ENCODE measurements around the gene CLDN34. TPM values are rescaled to one million over a fixed set of nuclear protein-coding genes. Genes with fewer than 3 reads are reported as not detected.

CLDN34 gene
- total RNA-seq, 2 donors from 2014 or later = not detected

DNA sequence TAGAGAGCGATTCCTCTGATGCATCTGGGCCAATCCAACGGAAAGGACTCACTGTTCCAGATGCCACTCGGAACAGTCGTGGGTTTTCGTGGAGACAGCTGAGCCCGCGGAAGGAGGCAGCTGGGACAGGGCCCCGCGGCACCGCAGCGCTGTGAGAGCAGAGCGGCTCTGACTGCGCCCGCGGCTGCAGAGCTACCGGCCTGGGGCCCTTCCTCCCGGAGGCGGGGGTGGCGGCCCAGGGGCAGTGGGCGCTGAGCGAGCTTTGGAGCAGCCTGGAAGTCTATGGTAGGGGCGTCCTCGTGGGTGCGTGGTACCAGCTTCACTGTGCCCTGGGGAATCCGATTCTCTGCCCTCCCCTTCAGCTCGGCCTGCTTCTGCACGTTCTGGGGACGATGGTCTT, 24.9 kb downstream of the CLDN34 start:
- no peaks in the 10 kb centered on the region for H3K27me3 Mint-ChIP-seq
- no peak overlapping the region for H3K27ac Mint-ChIP-seq
- no peak for ATAC-seq

DNA sequence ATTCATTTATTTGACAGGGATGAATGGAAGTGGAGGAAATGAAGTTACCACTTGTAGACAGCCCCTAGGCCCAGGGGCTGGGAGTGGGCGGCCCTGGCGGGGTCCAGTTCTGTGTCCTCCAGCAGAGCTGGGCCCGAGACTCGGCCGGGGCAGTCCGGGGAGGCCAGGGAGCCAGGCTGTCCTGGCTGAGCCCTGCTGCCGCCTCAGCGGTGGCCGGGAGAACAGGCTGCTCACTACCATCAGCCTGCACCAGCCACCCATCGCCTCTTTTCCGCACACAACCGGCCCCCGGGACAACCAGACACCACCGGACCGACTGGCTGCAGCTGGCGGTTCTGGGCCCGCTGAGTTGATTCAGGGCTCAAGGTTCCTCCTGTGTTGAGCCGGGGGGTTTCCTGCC, 25.6 kb downstream of the CLDN34 start:
- Mint-ChIP-seq H3K27ac (no peak overlapping the region), H3K27me3 (no peaks in the 10 kb centered on the region), H3K36me3 (ENCODE audit: low read depth) (no peaks in the 10 kb centered on the region), H3K4me1 (peaks cover 4% of the 10 kb centered on the region), H3K4me3 (no peak overlapping the region)
- DNase-seq (no peak), ATAC-seq (no peak)
- no peaks in the 10 kb centered on the region for H3K9me3 ChIP-seq (ENCODE audit: control insufficient read depth, low read length, poor library complexity, severe bottlenecking)

More for the DNA sequence above, 24.9 kb downstream of the CLDN34 start:
- H3K9me3 ChIP-seq (ENCODE audit: control insufficient read depth, low read length, poor library complexity, severe bottlenecking) = no peaks in the 10 kb centered on the region
- Mint-ChIP-seq H3K4me1 (no peaks in the 10 kb centered on the region), H3K4me3 (no peak overlapping the region), H3K36me3 (ENCODE audit: low read depth) (no peaks in the 10 kb centered on the region)
- no peak for DNase-seq

DNA sequence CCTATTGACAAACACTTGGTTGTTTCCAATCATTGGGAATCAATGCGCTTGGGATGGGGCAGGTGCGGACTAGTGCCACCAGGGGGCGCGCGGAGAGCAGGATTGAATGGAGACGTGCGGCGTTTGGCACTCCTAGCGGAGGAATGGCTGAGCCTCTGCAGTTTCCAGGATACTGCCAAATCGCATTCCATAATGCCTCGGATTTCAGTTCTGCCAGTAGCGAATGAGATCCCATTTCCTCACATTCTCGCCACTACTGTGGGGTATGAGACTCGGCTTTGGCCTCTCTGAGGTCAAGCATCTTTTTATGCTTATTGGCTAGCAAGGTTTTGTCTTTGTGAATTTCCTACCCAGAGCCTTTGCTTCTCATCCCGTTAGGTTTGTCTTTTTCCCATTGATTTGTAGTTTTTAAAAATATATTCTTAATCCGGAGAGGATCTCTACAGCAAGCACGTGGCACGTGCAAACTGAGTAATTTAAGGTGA, 28.7 kb downstream of the CLDN34 start:
- H3K27ac Mint-ChIP-seq = no peak overlapping the region
- H3K27me3 Mint-ChIP-seq = no peaks in the 10 kb centered on the region
- H3K9me3 ChIP-seq (ENCODE audit: control insufficient read depth, low read length, poor library complexity, severe bottlenecking) = no peaks in the 10 kb centered on the region
- H3K4me1 Mint-ChIP-seq = peaks cover 4% of the 10 kb centered on the region
- no peaks in the 10 kb centered on the region for H3K36me3 Mint-ChIP-seq (ENCODE audit: low read depth)
- peak; percentile 85 for ATAC-seq
- H3K4me3 Mint-ChIP-seq = no peak overlapping the region
- peak; percentile 65 to 67 (median 66) for DNase-seq

DNA sequence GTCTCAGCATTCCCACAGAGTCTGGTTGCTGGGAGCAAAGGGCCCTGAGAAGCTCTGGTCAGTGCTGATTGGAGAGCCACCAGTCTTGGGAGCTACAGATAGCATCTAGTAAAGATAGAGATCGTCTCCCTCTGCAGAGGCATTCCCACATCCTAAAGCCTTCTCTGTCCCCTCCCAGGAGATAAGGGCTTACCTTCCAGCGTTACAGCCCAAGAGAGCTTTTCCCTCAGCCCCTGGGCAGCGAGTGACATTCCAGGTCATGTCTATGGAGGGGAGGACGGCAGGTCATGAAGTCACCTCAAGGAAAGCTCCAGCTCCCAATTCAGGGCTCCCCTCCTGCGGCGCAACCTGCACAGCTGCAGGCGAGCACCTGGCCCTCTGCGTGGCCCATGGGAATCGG, 29.9 kb downstream of the CLDN34 start:
- no peaks in the 10 kb centered on the region for H3K27me3 Mint-ChIP-seq
- ATAC-seq (no peak), DNase-seq (no peak)
- H3K4me1 Mint-ChIP-seq = peaks cover 4% of the 10 kb centered on the region
- no peak overlapping the region for H3K27ac Mint-ChIP-seq
- no peaks in the 10 kb centered on the region for H3K9me3 ChIP-seq (ENCODE audit: control insufficient read depth, low read length, poor library complexity, severe bottlenecking)
- no peak overlapping the region for H3K4me3 Mint-ChIP-seq
- no peaks in the 10 kb centered on the region for H3K36me3 Mint-ChIP-seq (ENCODE audit: low read depth)

DNA sequence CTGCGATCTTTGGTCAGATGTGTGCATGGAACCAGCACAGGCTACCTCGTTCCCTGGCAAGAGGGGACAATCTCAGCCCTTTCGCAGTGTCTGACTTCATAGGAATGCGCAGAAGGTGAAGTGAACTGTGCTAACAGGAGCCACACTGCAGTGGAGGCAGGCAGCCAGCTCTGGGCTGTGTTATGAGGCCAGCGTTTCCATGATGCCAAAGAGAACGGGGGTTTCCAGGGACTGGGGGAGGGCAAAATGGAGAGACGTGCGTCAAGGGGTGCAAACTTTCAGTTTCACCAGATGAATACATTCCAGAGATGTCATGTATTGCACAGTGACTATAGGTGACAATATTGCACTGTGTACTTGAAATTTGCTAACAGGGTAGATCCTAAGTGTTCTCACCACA, 30.4 kb downstream of the CLDN34 start:
- no peak for DNase-seq
- ATAC-seq = peak; percentile 68
- H3K27ac Mint-ChIP-seq = no peak overlapping the region
- H3K4me3 Mint-ChIP-seq = no peak overlapping the region
- H3K36me3 Mint-ChIP-seq (ENCODE audit: low read depth) = no peaks in the 10 kb centered on the region
- no peaks in the 10 kb centered on the region for H3K27me3 Mint-ChIP-seq
- peaks cover 4% of the 10 kb centered on the region for H3K4me1 Mint-ChIP-seq
- H3K9me3 ChIP-seq (ENCODE audit: control insufficient read depth, low read length, poor library complexity, severe bottlenecking) = no peaks in the 10 kb centered on the region

DNA sequence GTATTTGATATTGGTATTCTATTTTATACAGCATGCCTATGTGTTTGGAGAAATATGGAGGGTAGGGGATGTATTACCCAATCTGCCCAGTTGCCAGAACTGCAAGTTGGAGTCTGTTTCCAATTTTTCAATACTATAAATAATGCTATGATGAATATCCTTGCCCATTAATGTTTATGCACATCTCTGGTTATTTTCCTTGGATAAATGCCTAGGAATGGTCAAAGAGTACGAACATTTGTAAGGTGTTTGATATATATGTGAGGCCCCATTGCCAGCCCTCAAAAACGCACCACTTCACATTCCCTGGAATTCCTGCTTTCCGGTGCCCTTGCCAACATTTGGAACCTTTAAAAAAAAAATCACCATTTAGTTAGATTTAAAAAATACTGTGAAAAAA, 34.3 kb downstream of the CLDN34 start:
- H3K36me3 Mint-ChIP-seq (ENCODE audit: low read depth) = no peaks in the 10 kb centered on the region
- H3K4me1 Mint-ChIP-seq = peaks cover 8% of the 10 kb centered on the region
- H3K9me3 ChIP-seq (ENCODE audit: control insufficient read depth, low read length, poor library complexity, severe bottlenecking) = no peaks in the 10 kb centered on the region
- H3K27me3 Mint-ChIP-seq = no peaks in the 10 kb centered on the region
- H3K27ac Mint-ChIP-seq = no peak overlapping the region
- DNase-seq (no peak), ATAC-seq (no peak)
- no peak overlapping the region for H3K4me3 Mint-ChIP-seq

DNA sequence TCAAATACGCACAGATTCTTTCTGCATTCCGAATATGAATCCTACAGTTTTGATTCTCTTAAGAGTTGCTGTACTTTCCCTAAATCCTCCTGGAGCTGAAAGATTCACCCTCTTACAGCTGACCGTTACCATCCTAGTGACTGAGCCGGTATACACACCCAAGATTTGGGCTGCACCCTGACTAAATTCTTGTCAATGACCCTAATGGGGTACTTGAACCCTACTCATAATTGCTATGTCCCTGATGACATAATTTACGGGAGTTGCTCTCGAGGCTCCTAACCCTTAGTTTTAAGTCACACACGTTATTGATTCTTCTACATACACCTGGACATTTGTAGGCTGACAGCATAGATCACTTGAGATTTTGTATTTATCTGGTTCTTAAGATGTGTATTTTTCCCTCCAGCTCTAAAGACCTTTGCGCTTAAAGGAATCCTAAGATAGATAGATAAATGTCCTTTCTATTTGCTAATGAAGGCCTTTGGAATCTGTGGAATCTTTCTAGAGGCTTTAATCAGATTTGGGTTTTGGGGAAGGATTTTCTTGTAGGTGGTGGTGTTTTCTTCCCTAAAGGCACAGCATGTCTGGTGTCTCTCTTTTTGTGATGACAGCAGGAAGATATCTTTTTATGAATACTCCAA, 37.8 kb downstream of the CLDN34 start:
- Mint-ChIP-seq H3K27me3 (no peaks in the 10 kb centered on the region), H3K4me3 (no peak overlapping the region), H3K4me1 (peaks cover 4% of the 10 kb centered on the region), H3K27ac (no peak overlapping the region), H3K36me3 (ENCODE audit: low read depth) (no peaks in the 10 kb centered on the region)
- DNase-seq (no peak), ATAC-seq (no peak)
- H3K9me3 ChIP-seq (ENCODE audit: control insufficient read depth, low read length, poor library complexity, severe bottlenecking) = no peaks in the 10 kb centered on the region

DNA sequence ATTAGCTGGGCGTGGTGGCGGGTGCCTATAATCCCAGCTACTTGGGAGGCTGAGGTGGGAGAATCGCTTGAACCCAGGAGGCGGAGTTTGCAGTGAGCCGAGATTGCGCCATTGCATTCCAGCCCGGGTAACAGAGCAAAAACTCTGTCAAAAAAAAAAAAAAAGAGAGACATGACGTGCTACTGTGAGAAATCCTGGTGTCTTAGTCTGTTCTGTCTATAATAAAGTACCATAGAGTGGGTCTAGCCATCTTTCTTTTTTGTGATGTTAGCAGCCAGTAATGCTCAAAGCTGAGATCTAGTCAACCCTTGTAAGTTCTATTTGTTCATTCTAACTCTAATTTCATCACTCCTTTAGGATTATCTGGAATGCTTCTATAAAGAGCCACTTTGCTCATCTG, 38.9 kb downstream of the CLDN34 start:
- Mint-ChIP-seq H3K4me1 (peaks cover 5% of the 10 kb centered on the region), H3K27ac (no peak overlapping the region), H3K36me3 (ENCODE audit: low read depth) (no peaks in the 10 kb centered on the region), H3K4me3 (no peak overlapping the region), H3K27me3 (no peaks in the 10 kb centered on the region)
- ATAC-seq = no peak
- DNase-seq = no peak
- H3K9me3 ChIP-seq (ENCODE audit: control insufficient read depth, low read length, poor library complexity, severe bottlenecking) = no peaks in the 10 kb centered on the region

DNA sequence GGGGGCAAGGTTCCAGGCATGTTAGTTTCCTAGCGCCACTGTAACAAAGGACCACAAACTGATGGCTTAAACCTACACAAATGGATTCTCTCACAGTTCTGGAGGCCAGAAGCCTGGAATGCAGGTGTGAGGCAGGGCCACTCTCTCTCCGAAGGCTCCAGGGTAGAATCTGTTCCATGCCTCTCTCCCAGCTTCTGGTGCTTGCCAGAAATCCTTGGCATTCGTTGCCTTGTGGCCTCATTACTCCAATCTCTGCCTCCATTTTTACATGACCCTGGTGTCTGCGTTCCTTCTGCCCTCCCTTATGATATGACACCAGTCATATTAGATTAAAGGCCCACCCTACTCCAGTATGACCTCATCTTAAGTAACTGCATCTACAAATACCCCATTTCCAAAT, 39.6 kb downstream of the CLDN34 start:
- H3K4me1 Mint-ChIP-seq = peaks cover 12% of the 10 kb centered on the region

DNA sequence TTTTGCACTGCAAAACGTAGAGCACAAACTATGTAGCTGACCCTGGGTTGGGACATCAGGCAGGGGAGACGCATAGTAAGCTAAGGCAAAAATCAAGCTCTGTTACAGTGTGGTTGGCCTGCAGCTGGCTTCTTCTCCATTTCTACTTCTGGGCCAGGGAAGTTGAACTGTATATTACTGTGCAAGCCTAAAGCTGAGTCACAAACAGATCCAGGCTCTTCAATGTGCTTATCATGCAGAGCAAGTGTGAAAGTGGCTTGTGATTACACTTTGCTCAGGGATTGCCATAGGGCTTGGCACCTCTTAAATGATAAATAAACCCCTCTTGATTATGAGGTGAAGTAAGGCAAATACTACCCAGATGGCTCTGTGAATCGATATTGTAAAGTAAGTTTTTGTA, 40.5 kb downstream of the CLDN34 start:
- Mint-ChIP-seq H3K27ac (peak overlapping the region; percentile 53), H3K4me1 (peaks cover 15% of the 10 kb centered on the region), H3K36me3 (ENCODE audit: low read depth) (no peaks in the 10 kb centered on the region), H3K4me3 (no peak overlapping the region), H3K27me3 (no peaks in the 10 kb centered on the region)
- DNase-seq = no peak
- ATAC-seq = no peak
- no peaks in the 10 kb centered on the region for H3K9me3 ChIP-seq (ENCODE audit: control insufficient read depth, low read length, poor library complexity, severe bottlenecking)

More for the DNA sequence above, 39.6 kb downstream of the CLDN34 start:
- Mint-ChIP-seq H3K4me3 (no peak overlapping the region), H3K36me3 (ENCODE audit: low read depth) (no peaks in the 10 kb centered on the region), H3K27me3 (no peaks in the 10 kb centered on the region), H3K27ac (no peak overlapping the region)
- no peak for ATAC-seq
- no peaks in the 10 kb centered on the region for H3K9me3 ChIP-seq (ENCODE audit: control insufficient read depth, low read length, poor library complexity, severe bottlenecking)
- no peak for DNase-seq

DNA sequence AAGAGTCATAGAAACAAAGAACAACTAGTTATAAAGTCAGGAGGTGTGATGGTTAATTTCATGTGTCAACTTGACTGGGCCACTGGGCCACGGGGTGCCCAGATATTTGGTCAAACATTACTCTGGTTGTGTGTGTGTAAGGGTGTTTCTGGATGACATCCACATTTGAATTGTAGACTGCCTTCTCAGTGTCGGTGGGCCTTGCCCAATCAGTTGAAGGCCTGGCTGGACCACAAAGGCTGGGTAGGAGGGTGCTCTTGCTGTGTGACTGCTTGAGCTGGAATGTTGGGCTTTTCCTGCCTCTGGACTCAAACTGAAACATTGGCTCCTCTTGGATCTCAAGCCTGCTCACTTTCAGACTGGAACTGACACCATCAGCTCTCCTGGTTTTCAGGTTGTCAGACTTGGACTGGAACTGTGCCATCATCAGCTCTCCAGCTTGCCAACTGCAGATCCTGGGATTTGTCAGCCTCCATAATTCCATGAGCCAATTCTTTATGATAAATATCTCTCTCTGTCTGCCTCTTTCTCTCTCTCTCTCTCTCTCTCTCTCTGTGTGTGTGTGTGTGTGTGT, 41.4 kb downstream of the CLDN34 start:
- no peak for DNase-seq
- H3K9me3 ChIP-seq (ENCODE audit: control insufficient read depth, low read length, poor library complexity, severe bottlenecking) = no peaks in the 10 kb centered on the region
- Mint-ChIP-seq H3K27me3 (no peaks in the 10 kb centered on the region), H3K27ac (peak overlapping the region; percentile 53), H3K4me3 (no peak overlapping the region), H3K36me3 (ENCODE audit: low read depth) (no peaks in the 10 kb centered on the region), H3K4me1 (peaks cover 18% of the 10 kb centered on the region)
- no peak for ATAC-seq

DNA sequence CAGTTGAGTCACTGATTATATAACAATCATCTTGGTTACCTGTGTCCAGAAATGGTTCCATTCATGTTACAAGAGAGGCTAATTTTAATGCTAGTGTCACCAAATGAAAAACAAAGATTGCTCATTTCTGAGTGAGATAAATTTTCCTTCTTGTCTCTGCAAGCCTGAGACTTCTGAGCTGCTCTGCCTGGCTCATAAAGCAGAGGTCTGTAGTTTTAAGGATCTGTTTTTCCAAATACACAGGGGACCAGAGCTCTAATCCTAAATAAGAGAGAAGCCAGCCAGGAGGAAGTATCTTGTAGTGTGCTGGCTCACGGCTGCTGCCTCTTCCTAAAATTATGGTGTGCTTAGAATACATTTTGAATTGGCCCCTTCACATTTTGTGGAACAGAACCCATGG, 42.6 kb downstream of the CLDN34 start:
- Mint-ChIP-seq H3K27me3 (no peaks in the 10 kb centered on the region), H3K4me3 (no peak overlapping the region), H3K27ac (no peak overlapping the region), H3K36me3 (ENCODE audit: low read depth) (no peaks in the 10 kb centered on the region), H3K4me1 (peaks cover 13% of the 10 kb centered on the region)
- H3K9me3 ChIP-seq (ENCODE audit: control insufficient read depth, low read length, poor library complexity, severe bottlenecking) = no peaks in the 10 kb centered on the region
- ATAC-seq (no peak), DNase-seq (no peak)

DNA sequence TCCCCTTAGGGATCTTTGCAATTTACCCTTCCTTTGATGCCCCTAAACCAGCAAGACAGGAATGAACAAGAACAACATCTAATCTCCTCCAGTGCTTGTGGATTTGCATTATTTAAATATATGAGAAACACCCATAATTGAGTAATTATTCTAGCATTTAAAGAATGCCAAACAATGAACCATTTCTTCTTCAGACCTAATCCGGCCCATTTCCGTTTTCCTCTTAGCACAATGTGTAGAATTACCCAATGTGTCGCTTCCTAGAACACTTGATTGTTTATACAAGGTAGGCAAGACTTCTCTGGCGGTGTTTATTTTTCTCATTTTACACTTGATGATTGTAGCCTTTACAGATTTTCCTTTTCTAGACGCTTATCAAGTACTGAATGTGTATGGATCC, 43.5 kb downstream of the CLDN34 start:
- DNase-seq (no peak), ATAC-seq (no peak)
- Mint-ChIP-seq H3K4me3 (no peak overlapping the region), H3K36me3 (ENCODE audit: low read depth) (no peaks in the 10 kb centered on the region), H3K27me3 (no peaks in the 10 kb centered on the region), H3K4me1 (peaks cover 13% of the 10 kb centered on the region), H3K27ac (peak overlapping the region; percentile 90)
- H3K9me3 ChIP-seq (ENCODE audit: control insufficient read depth, low read length, poor library complexity, severe bottlenecking) = no peaks in the 10 kb centered on the region
